COLO668 (cell line): Measurements from ENCODE around the gene PUDP.
"Not testable (repeated sequence)": the region's sequence is repeated elsewhere in the genome, so short reads cannot be mapped to it uniquely, and the experiment has no call there.

Experiments
- DNase-seq: peaks from one replicate; lab custom pipeline; 2025; ENCODE audit not compliant: unreplicated experiment; lab: John Stamatoyannopoulos, UW

PUDP gene

GRCh38 chrX:7045238-7045955, 102.6 kb downstream of the PUDP start:
- DNase-seq, result no peak

GRCh38 chrX:7043796-7044433, 104.0 kb downstream of the PUDP start:
- DNase-seq, result not testable (repeated sequence)

- DNase-seq, result no peak
Observed at GRCh38 chrX:7028246-7028645, 119.7 kb downstream of the PUDP start.

GRCh38 chrX:7027071-7027470, 120.9 kb downstream of the PUDP start:
- no peak for DNase-seq

- DNase-seq, result not testable (repeated sequence)
Observed at GRCh38 chrX:7026365-7026764, 121.6 kb downstream of the PUDP start.

GRCh38 chrX:7025471-7025870, 122.5 kb downstream of the PUDP start:
- no peak for DNase-seq

GRCh38 chrX:7024850-7025249, 123.1 kb downstream of the PUDP start:
- no peak for DNase-seq

- not testable (repeated sequence) for DNase-seq
Observed at GRCh38 chrX:7022996-7023395, 125.0 kb downstream of the PUDP start.

- no peak for DNase-seq
Observed at GRCh38 chrX:7021991-7022390, 126.0 kb downstream of the PUDP start.

GRCh38 chrX:7019555-7019954, 128.4 kb downstream of the PUDP start:
- DNase-seq, result no peak

- not testable (repeated sequence) for DNase-seq
Observed at GRCh38 chrX:7012262-7012834, 135.6 kb downstream of the PUDP start.

- not testable (repeated sequence) for DNase-seq
Observed at GRCh38 chrX:7010897-7011296, 137.1 kb downstream of the PUDP start.

- not testable (repeated sequence) for DNase-seq
Observed at GRCh38 chrX:7007328-7007727, 140.6 kb downstream of the PUDP start.
